Natural killer cell treated with Interleukin-12 subunit alpha and Interleukin-12 subunit beta and Interleukin-15 and Interleukin-18, amount 100 ng/mL, for 72 hours (primary cell): ENCODE data around the gene PRKAR1B. TPM values are rescaled to one million over a fixed set of nuclear protein-coding genes. Genes with fewer than 3 reads are reported as not detected.

Source experiments
- ATAC-seq, 2 donors: fragments of 150-1000 bp; cut with Tn5 transposase in 1 of 2; sonication (Bioruptor Pico), chemical (Tn5 transposase) in 1 of 2; 2 replicates each; pipeline ENCODE4 v1.10.0; 2021
- DNase-seq: peaks from one replicate; pipeline ENCODE4 v3.0.0; 2022; ENCODE audit warnings: low spot score
- H3K27ac Mint-ChIP-seq, 2 donors: 1 replicate in 1 of 2; 2 replicates in 1 of 2; pipeline ENCODE4 v1.8.0; 2022; ENCODE audit warnings: mixed read lengths in 2 of 2, mild to moderate bottlenecking in 1 of 2, moderate library complexity in 1 of 2
- H3K27me3 Mint-ChIP-seq, 2 donors: 1 replicate in 1 of 2; 2 replicates in 1 of 2; pipeline ENCODE4 v1.8.0; 2022; ENCODE audit warnings: mixed read lengths in 2 of 2
- H3K36me3 Mint-ChIP-seq: one replicate; pipeline ENCODE4 v1.8.0; 2022; ENCODE audit warnings: mixed read lengths
- H3K4me1 Mint-ChIP-seq, 2 donors: 1 replicate in 1 of 2; 2 replicates in 1 of 2; pipeline ENCODE4 v1.8.0; 2022; ENCODE audit warnings: low read depth in 2 of 2, mixed read lengths in 2 of 2, mild to moderate bottlenecking in 1 of 2
- H3K4me3 Mint-ChIP-seq: one replicate; pipeline ENCODE4 v1.8.0; 2022; ENCODE audit warnings: mixed read lengths
- H3K9me3 Mint-ChIP-seq: 2 replicates; pipeline ENCODE4 v1.8.0; 2022; ENCODE audit warnings: mixed read lengths
- total RNA-seq, 2 donors: library from RNA; stranded (reverse); gene quantifications; one replicate each; pipeline ENCODE4 v1.2.3, GENCODE V29; 2022

The PRKAR1B gene
- total RNA-seq, 2 donors from 2014 or later, result 9.8 to 31.9 TPM

DNA sequence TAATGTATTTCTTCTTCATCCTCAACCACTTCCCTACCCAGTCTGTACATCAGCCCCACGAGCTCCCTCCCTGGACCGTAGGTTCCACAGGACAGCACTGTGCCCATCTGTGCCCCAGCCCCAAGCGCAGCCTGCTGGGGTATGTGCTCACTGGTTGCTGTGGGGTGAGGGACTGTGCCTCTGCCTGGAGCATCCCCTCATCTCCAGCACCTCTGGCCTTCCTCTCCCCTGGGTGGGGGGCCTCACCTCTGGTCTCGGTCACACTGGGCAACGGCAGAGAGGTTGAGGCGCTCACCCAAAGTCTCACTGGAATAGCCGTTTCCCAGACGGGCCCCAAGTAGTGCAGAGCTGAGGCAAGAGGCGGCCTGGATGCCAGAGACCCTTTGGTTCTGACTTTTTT is 1.5 kb upstream of the PRKAR1B start:
- Mint-ChIP-seq H3K4me1 (peaks cover 20 to 28% of the 10 kb centered on the region in 2 donors), H3K27me3 (no peaks in the 10 kb centered on the region), H3K36me3 (peaks cover 16% of the 10 kb centered on the region), H3K9me3 (no peaks in the 10 kb centered on the region), H3K27ac (no peak overlapping the region), H3K4me3 (peak overlapping the region; percentile 90)
- DNase-seq (no peak), ATAC-seq (no peak)

DNA sequence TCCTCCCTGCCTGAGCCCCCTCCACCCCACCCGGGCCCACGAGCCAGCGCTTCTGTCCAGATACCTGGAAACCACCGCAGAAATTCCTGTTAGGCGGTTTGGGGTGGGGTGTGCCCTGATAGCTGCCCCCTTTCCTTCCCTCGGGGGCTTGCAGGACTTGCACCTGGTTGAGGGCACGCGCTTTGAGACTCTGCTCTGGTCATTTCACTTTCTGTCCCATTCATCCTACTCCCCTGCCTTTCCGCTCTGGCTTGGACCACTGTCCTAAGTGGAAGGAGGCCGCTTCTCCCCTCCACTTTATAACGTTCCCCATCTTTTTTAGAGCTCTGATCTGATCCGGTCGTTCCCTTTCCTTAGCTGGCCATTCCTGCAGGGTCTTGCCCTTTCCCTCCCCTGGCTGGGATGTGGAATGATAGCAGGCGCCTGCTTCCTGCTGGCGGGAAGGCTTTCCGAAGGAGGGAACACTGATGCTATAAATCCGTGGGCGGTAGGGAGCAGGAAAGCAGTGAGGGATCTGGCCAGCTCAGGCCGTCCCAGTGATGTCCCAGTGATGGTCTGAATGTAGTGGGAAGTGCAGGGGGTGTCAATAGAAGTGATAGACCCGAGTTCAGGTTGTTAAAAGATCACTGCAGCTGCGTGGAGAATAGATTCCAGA is 852 bp upstream of the PRKAR1B start:
- no peaks in the 10 kb centered on the region for H3K9me3 Mint-ChIP-seq
- no peaks in the 10 kb centered on the region for H3K27me3 Mint-ChIP-seq
- DNase-seq, result no peak
- peaks cover 19% of the 10 kb centered on the region for H3K36me3 Mint-ChIP-seq
- H3K27ac Mint-ChIP-seq, result peak overlapping the region in 1 of 2 donors; percentile 57
- H3K4me3 Mint-ChIP-seq, result peak overlapping the region; percentile 90
- no peak for ATAC-seq
- peaks cover 20 to 28% of the 10 kb centered on the region in 2 donors for H3K4me1 Mint-ChIP-seq

DNA sequence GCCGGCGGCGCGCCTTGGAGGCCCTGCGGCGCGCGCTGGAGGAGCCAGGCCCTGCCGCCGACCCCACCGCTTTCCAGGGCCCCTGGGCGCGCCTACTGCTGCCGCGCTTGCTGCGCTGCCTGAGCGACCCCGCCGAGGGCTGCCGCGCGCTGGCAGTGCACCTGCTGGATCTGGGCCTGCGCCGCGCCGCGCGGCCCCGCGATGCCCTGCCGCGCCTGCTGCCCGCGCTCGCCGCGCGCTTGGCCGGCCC is 302 bp downstream of the PRKAR1B start:
- H3K4me1 Mint-ChIP-seq, result peaks cover 20 to 28% of the 10 kb centered on the region in 2 donors
- DNase-seq, result no peak
- H3K9me3 Mint-ChIP-seq, result no peaks in the 10 kb centered on the region
- H3K4me3 Mint-ChIP-seq, result peak overlapping the region; percentile 71
- no peaks in the 10 kb centered on the region for H3K27me3 Mint-ChIP-seq
- no peak overlapping the region for H3K27ac Mint-ChIP-seq
- ATAC-seq, result no peak
- H3K36me3 Mint-ChIP-seq, result peaks cover 24% of the 10 kb centered on the region

DNA sequence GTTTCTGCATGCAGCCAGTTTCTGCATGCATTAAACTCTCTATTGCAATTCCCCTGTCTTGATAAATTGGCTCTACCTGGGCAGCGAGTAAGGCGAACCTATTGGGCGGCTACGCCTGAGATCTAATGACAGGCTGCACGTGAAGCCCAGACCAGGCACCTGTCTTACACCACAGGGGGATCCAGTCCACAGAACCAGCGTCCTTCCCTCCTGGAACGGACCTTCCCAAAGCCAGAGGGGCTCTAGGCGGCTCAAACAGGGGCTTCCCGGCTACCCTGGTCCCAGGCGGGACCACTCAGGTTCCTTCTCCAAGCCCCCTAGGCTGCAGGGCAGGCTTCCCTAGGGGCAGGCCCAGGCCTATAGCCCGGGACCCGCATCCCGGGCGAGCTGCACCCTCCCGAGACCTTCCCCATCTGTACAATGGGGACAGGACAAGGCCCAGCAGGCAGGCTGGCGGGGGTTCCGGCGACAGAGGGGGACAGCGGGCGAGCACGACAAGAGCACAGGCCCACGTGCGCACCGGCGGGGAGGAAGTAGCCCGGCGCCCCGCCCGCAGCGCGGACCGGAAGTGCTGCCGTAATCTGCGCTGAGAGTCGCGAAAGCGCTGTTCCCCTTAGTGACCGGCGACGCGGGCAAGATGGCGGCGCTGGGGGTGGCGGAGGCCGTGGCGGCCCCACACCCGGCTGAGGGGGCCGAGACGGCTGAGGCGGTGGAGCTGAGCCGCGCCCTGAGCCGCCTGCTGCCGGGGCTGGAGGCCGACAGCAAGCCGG is 812 bp downstream of the PRKAR1B start, which contains the start of gene DNAAF5:
DNAAF5 (plus strand) TSS at position 616 of the 770 bp plus-strand sequence; CDS start at position 638, 22 bp downstream.
- Mint-ChIP-seq H3K4me3 (peak within 1 kb of the TSS; percentile 90), H3K27me3 (no peaks in the 10 kb centered on the region), H3K9me3 (no peaks in the 10 kb centered on the region), H3K4me1 (peaks cover 20 to 28% of the 10 kb centered on the region in 2 donors), H3K27ac (peak within 1 kb of the TSS; percentile 23 to 42), H3K36me3 (peaks cover 27% of the 10 kb centered on the region)
- peak; percentile 94 to 95 for ATAC-seq
- DNase-seq, result peak; percentile 92

DNA sequence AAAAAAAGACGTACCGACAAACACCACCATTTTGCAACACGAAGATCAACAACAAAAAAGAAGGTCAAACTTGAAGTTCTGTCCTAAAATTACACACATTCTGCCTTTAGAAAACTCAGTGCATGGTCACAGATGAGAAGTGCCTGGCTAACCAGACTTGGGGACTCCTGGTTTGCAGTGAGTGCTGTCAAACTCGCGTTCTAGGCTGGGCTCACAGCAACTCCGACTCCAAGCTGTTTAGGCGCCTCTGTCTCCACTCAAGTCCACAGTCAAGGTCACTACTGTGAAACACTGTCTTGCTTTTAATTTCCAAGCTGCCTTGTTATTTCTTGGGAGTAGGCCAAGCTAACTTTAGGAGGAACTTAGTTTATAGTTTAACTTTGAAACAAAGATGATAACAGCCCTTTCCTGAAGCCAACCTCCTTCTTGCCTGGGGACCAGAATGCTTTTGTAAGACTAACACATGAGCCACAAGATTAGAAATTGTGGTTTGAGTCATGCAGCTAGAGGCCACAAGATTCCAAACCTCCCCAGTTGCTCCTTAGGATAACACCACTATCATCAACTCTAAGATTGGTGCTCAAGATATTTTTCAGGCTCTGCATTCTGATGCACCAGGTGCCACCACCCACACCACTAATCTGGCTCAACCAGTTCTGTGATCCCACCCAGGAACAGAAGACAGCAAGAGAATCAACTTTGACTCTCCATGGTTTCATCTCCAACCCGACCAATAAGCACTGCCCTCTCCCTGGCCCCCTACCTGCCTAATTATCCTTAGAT is 1.7 kb downstream of the PRKAR1B start:
- H3K4me1 Mint-ChIP-seq, result peaks cover 20 to 28% of the 10 kb centered on the region in 2 donors
- H3K27ac Mint-ChIP-seq, result peak overlapping the region; percentile 23 to 42
- DNase-seq (no peak), ATAC-seq (no peak)
- no peaks in the 10 kb centered on the region for H3K9me3 Mint-ChIP-seq
- H3K4me3 Mint-ChIP-seq, result peak overlapping the region; percentile 71
- H3K36me3 Mint-ChIP-seq, result peaks cover 27% of the 10 kb centered on the region
- H3K27me3 Mint-ChIP-seq, result no peaks in the 10 kb centered on the region

DNA sequence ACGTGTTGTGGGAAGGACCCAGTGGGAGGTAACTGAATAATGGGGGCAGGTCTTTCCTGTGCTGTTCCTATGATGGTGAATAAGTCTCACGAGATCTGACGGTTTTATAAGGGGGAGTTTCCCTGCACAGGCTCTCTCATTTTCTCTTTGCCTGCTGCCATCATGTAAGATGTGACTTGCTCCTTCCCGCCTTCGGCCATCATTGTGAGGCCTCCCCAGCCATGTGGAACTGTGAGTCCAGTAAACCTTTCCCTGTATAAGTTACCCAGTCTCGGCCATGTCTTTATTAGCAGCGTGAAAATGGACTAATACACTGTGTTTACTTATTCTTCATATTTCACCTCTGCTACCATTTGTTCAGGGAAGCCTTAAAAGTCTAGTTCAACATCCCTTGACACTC is 2.8 kb downstream of the PRKAR1B start:
- H3K4me1 Mint-ChIP-seq, result peaks cover 20 to 25% of the 10 kb centered on the region in 2 donors
- DNase-seq, result no peak
- H3K4me3 Mint-ChIP-seq, result no peak overlapping the region
- H3K9me3 Mint-ChIP-seq, result no peaks in the 10 kb centered on the region
- no peak for ATAC-seq
- H3K27ac Mint-ChIP-seq, result no peak overlapping the region
- H3K27me3 Mint-ChIP-seq, result no peaks in the 10 kb centered on the region
- H3K36me3 Mint-ChIP-seq, result peaks cover 27% of the 10 kb centered on the region

DNA sequence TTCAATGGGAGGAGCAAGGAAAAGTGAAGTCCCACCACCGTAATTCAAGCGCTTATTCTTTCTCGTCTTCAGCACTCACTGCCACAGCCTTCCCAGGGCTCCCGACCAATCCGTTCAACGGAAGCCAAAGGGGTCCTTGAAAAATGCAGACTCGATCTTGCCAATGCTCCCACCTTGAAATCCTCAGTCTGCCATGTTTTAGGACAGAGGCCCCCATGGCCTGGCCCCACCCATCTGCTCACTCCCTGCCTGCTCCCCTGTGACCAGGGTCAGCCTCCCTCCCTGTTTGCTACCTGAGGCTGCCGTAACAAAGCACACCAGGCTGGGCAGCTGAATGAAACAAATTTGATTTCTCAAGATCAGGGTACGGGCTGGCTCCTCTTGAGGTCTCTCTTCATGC is 3.5 kb downstream of the PRKAR1B start:
- no peak for ATAC-seq
- no peak overlapping the region for H3K27ac Mint-ChIP-seq
- H3K4me3 Mint-ChIP-seq, result no peak overlapping the region
- peaks cover 20 to 24% of the 10 kb centered on the region in 2 donors for H3K4me1 Mint-ChIP-seq
- no peak for DNase-seq
- H3K27me3 Mint-ChIP-seq, result no peaks in the 10 kb centered on the region
- H3K9me3 Mint-ChIP-seq, result no peaks in the 10 kb centered on the region
- peaks cover 27% of the 10 kb centered on the region for H3K36me3 Mint-ChIP-seq

DNA sequence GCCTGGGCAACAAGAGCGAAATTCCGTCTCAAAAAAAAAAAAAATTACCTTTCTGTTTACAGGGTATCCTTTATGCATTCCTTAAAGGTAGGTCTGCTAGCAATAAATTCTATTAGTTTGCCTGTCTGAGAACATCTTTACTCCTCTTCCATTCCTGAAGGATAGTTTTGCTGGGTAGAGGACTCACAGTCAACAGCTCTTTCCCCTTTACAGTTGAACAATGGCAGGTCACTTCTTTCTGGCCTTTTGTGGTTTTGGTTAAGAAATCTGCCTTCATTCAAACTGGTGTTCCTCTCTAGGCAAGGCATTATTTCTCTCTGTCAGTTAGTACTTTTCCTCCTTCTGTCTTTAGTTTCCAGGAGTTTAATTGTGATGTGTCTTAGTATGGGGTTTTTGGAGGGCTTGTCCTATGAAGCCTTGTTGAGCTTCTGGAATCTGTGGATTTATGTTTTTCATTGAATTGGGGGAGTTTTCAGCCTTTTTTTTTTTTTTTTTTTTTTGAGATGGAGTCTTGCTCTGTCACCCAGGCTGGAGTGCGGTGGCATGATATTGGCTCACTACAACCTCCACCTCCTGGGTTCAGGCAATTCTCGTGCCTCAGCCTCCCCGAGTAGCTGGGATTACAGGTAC is 5.3 kb downstream of the PRKAR1B start:
- H3K27me3 Mint-ChIP-seq, result no peaks in the 10 kb centered on the region
- no peak overlapping the region for H3K4me3 Mint-ChIP-seq
- no peaks in the 10 kb centered on the region for H3K9me3 Mint-ChIP-seq
- DNase-seq, result no peak
- H3K27ac Mint-ChIP-seq, result no peak overlapping the region
- peaks cover 11 to 15% of the 10 kb centered on the region in 2 donors for H3K4me1 Mint-ChIP-seq
- no peak for ATAC-seq
- peaks cover 27% of the 10 kb centered on the region for H3K36me3 Mint-ChIP-seq

DNA sequence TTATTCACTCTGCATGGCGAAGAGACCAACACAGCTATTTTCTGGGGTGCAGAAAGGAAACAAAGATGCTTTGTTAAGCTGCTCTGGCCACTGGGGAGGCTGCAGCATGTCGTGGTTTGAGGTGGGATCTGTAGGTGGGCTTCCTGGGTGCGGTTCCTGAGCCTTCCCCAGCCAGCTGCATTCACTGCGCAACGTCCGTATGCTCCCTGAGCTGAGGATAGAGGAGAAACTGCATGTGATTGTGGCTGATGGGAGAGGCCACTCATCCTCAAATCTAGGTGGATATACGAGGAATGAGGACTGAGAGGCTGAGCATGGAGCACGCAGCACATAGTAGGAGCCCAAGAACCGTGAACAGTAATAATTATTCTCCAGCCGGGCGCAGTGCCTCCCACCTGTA is 10.4 kb downstream of the PRKAR1B start:
- Mint-ChIP-seq H3K36me3 (peaks cover 6% of the 10 kb centered on the region), H3K27me3 (peaks cover 9 to 11% of the 10 kb centered on the region in 2 donors), H3K27ac (no peak overlapping the region), H3K4me3 (no peak overlapping the region), H3K4me1 (peaks cover 7 to 8% of the 10 kb centered on the region in 2 donors), H3K9me3 (no peaks in the 10 kb centered on the region)
- DNase-seq, result no peak
- no peak for ATAC-seq

DNA sequence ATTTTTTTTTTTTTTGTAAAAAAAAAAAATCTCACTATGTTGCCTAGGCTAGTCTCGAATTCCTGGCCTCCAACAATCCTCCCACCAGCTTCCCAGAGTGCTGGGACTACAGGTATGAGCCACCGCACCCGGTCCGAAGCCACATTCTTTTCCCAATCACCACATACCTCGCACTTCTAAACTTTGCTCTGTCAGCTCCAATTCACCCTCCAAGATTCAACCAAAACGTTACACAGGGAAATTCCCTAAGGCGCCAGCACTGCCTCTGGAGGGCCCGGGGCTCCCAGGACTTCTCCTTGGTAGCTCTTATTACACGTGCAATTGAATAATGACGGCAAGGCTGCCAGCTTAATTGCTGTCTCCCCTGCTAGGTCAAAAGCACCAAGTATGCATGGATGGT is 10.9 kb downstream of the PRKAR1B start:
- peaks cover 5% of the 10 kb centered on the region for H3K36me3 Mint-ChIP-seq
- H3K4me3 Mint-ChIP-seq, result no peak overlapping the region
- peaks cover 9 to 12% of the 10 kb centered on the region in 2 donors for H3K27me3 Mint-ChIP-seq
- DNase-seq (no peak), ATAC-seq (no peak)
- no peak overlapping the region for H3K27ac Mint-ChIP-seq
- H3K9me3 Mint-ChIP-seq, result no peaks in the 10 kb centered on the region
- H3K4me1 Mint-ChIP-seq, result peaks cover 7 to 8% of the 10 kb centered on the region in 2 donors

DNA sequence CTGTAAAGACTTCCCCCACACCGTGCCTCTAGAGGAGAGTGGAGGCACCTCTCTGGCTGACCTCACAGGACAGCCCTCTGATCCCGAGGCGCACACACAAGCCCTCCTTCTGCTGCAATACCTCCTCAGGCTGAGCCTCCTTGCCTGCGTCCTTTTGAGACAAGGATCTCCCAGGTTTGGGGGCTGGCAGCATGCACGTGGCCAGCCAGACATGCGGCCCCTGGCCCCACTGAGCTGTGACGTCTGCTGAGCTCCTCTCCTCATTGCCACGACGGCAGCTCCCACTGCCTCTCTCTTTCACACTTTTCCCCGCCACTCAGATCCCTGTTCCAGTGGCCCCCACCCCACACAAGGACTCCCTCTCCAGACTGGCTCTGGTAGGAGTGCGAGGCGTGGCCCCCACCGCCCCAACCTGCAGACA is 12.8 kb downstream of the PRKAR1B start:
- H3K36me3 Mint-ChIP-seq, result peaks cover 5% of the 10 kb centered on the region
- no peak overlapping the region for H3K4me3 Mint-ChIP-seq
- H3K9me3 Mint-ChIP-seq, result no peaks in the 10 kb centered on the region
- H3K27me3 Mint-ChIP-seq, result peaks cover 9 to 17% of the 10 kb centered on the region in 2 donors
- H3K4me1 Mint-ChIP-seq, result peaks cover 7 to 11% of the 10 kb centered on the region in 2 donors
- ATAC-seq (no peak), DNase-seq (no peak)
- H3K27ac Mint-ChIP-seq, result no peak overlapping the region

DNA sequence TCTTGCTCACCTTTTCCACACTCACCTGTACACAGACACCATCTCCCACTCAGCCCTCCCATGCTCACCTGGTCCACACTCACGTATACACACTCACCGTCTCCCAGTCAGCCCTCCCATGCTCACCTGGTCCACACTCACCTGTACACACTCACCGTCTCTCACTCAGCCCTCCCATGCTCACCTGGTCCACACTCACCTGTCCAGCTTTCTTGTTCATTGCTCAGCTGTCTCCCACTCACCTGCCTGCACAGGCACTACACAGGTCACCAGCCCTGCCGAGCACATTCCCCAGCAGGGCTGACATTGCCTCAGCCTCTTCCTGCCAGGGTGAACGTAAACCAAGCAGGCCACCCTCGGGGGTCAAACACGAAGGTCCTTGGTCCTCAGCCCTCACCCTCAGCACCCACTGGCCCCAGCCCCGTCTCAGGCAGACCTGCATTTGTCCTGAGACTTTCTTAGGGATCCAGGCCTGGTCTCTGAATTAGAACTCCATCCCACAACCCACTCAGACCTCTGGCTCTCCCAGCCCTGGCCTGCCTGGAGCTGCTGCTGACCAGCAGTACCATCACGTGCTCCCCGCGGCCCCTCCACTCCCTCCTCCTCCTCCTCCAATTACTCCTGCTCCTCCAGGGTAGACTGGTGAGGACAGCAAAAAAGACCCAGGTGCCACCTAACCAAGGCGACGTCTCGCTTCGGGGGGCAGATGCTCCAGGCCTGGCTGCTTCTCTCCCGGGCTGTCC is 13.4 kb downstream of the PRKAR1B start:
- DNase-seq, result no peak

DNA sequence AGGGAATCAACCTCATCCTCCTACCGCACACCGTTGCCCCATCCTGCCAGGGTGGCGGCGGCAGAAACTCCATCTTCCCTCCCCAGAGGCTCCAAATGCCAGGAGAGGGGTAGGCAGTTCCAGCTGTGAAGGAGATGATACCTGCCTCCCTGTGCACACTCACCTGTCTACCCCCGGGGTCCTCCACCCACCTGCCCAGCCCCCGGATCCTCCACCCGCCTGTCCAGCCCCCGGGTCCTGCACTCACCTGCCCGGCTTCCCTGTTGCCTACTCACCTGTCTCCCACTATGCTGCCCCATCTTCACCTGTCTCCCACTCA is 14.0 kb downstream of the PRKAR1B start:
- H3K9me3 Mint-ChIP-seq, result no peaks in the 10 kb centered on the region
- H3K4me3 Mint-ChIP-seq, result peak overlapping the region; percentile 63
- DNase-seq, result no peak
- H3K27ac Mint-ChIP-seq, result no peak overlapping the region
- H3K36me3 Mint-ChIP-seq, result peaks cover 5% of the 10 kb centered on the region
- peak; percentile 12 to 32 for ATAC-seq
- H3K4me1 Mint-ChIP-seq, result peaks cover 7 to 11% of the 10 kb centered on the region in 2 donors
- H3K27me3 Mint-ChIP-seq, result peaks cover 9 to 17% of the 10 kb centered on the region in 2 donors

More for the DNA sequence above, 13.4 kb downstream of the PRKAR1B start:
- no peak for ATAC-seq
- peaks cover 9 to 17% of the 10 kb centered on the region in 2 donors for H3K27me3 Mint-ChIP-seq
- H3K27ac Mint-ChIP-seq, result no peak overlapping the region
- H3K9me3 Mint-ChIP-seq, result no peaks in the 10 kb centered on the region
- peaks cover 7 to 11% of the 10 kb centered on the region in 2 donors for H3K4me1 Mint-ChIP-seq
- peak overlapping the region; percentile 63 for H3K4me3 Mint-ChIP-seq
- H3K36me3 Mint-ChIP-seq, result peaks cover 5% of the 10 kb centered on the region
